Gastroesophageal sphincter (tissue), 3 donors: ENCODE measurements around the gene SKIDA1.

Experiments
- CTCF ChIP-seq, 4 experiments: fragments of 200-600 bp in 2 of 4; fragments of 450-650 bp in 2 of 4; sonication (generic) in 1 of 4; IDR thresholded peaks; one replicate each; pipeline ENCODE4 v1.5.1; 2017 to 2019; ENCODE audit warnings: antibody characterized with exemption in 4 of 4, mild to moderate bottlenecking in 2 of 4, moderate library complexity in 2 of 4
- EP300 ChIP-seq: sonication (generic); formaldehyde crosslinking; IDR thresholded peaks from one replicate; pipeline ENCODE4 v1.6.1; 2017; ENCODE audit warnings: antibody characterized with exemption, mild to moderate bottlenecking
- POLR2A ChIP-seq, 2 donors: fragments of 450-650 bp; IDR thresholded peaks; one replicate each; pipeline ENCODE4 v1.6.1; 2017; ENCODE audit warnings: antibody characterized with exemption in 2 of 2, mild to moderate bottlenecking in 2 of 2, moderate library complexity in 1 of 2
- POLR2AphosphoS5 ChIP-seq: sonication (generic); formaldehyde crosslinking; IDR thresholded peaks from one replicate; pipeline ENCODE4 v1.6.1; 2017; ENCODE audit warnings: antibody characterized with exemption

- TF ChIP-seq CTCF (IDR thresholded peaks at IDR 0.05): no peak
- no peak for TF ChIP-seq POLR2AphosphoS5
- TF ChIP-seq POLR2A (IDR thresholded peaks at IDR 0.05): peak; percentile 39 to 52
- TF ChIP-seq EP300: no peak
Measured at GRCh38 chr10:21526860-21527597, 1.5 kb upstream of the SKIDA1 start.
